ENCODE data around the gene SIM2. TPM values are rescaled to one million over a fixed set of nuclear protein-coding genes. Genes with fewer than 3 reads are reported as not detected.
A peak's percentile ranks its signal among the peaks of the same experiment; 100 is the strongest.

SIM2 gene
- total and polyA plus RNA-seq, 2 of the 13 experiments (the other 11 are each of a cell fraction or from before 2014, with no cell fraction given): 0.36 to 0.53 TPM

- Histone ChIP-seq H2AFZ (ENCODE audit: low read length) (no peak overlapping the region), H4K20me1 (ENCODE audit: insufficient read depth, low read length) (no peaks in the 10 kb centered on the region), H3K4me3 (replicated peaks in 1 of 3; ENCODE audit: insufficient read depth in 1 of 3, low read depth in 2 of 3, low read length in 3 of 3) (no peak overlapping the region), H3K9me3 (ENCODE audit: low read length) (no peaks in the 10 kb centered on the region), H3K79me2 (ENCODE audit: insufficient read depth, low read length) (no peaks in the 10 kb centered on the region), H3K4me1 (ENCODE audit: insufficient read depth, low read length) (peaks cover 38% of the 10 kb centered on the region), H3K9ac (ENCODE audit: insufficient read depth, low read depth, low read length) (no peak overlapping the region), H3K36me3 (replicated peaks in 1 of 2; ENCODE audit: control insufficient read depth in 1 of 2, insufficient read depth in 2 of 2, low read length in 2 of 2) (no peaks in the 10 kb centered on the region), H3K27me3 (ENCODE audit: control insufficient read depth in 1 of 2, insufficient read depth in 2 of 2, low read length in 2 of 2) (peaks cover 0 to 24% of the 10 kb centered on the region in 2 experiments; a peak in 3 of 5 replicates), H3K4me2 (ENCODE audit: low read depth, low read length) (no peak overlapping the region), H3K27ac (ENCODE audit: extremely low read length, insufficient read depth, low read length) (no peak overlapping the region)
- intact Hi-C loops (cut with micrococcal nuclease; ENCODE audit: unreplicated experiment): no loop called here
- ChIA-PET CTCF (ENCODE audit: low intra/inter-chr PET ratio, low total read pairs) (no interaction called here), POLR2A (no interaction called here)
- 65% methylated on average over 4 of the region's 4 CpGs for WGBS (ENCODE audit: low lambda C conversion rate)
- no TSS peak for BruUV-seq (replicated peaks)
- no peak for TF ChIP-seq XBP1 (CRISPR knock-in tag; IDR thresholded peaks at IDR 0.05)
- no peak for TF ChIP-seq ARNT (IDR thresholded peaks at IDR 0.05)
- TF ChIP-seq UBTF (CRISPR knock-in tag; IDR thresholded peaks at IDR 0.05): no peak
- TF ChIP-seq ZSCAN22 (CRISPR knock-in tag; IDR thresholded peaks at IDR 0.05): no peak
- FAIRE-seq (no peak), DNase-seq (ENCODE audit: low spot score) (no peak), ATAC-seq (no peak)
- in situ Hi-C loops (cut with HindIII; ENCODE audit: extremely low pct_ligation_motif_present, low pct_unique_long_range_greater_than_20kb): no loop called here
Observed at GRCh38 chr21:36657999-36658398, 40.9 kb upstream of the SIM2 start.

GRCh38 chr21:36658926-36659325 lies 40.0 kb upstream of the SIM2 start:
- H3K27me3 ChIP-seq (ENCODE audit: control insufficient read depth in 1 of 2, insufficient read depth in 2 of 2, low read length in 2 of 2): peaks cover 0 to 23% of the 10 kb centered on the region in 2 experiments; a peak in 3 of 5 replicates
- no peak for FAIRE-seq
- WGBS (ENCODE audit: low lambda C conversion rate): 13% methylated on average over 5 of the region's 5 CpGs
- no peaks in the 10 kb centered on the region for H3K36me3 ChIP-seq (replicated peaks in 1 of 2; ENCODE audit: control insufficient read depth in 1 of 2, insufficient read depth in 2 of 2, low read length in 2 of 2)
- no peak overlapping the region for H3K9ac ChIP-seq (ENCODE audit: insufficient read depth, low read depth, low read length)
- peak overlapping the region; percentile 12; the same call in 1 of the 2 replicates for H3K4me2 ChIP-seq (ENCODE audit: low read depth, low read length)
- H3K4me1 ChIP-seq (ENCODE audit: insufficient read depth, low read length): peaks cover 47% of the 10 kb centered on the region
- ChIA-PET POLR2A (no interaction called here), CTCF (ENCODE audit: low intra/inter-chr PET ratio, low total read pairs) (no interaction called here)
- no peaks in the 10 kb centered on the region for H4K20me1 ChIP-seq (ENCODE audit: insufficient read depth, low read length)
- intact Hi-C loops (cut with micrococcal nuclease; ENCODE audit: unreplicated experiment) (no loop called here), in situ Hi-C loops (cut with HindIII; ENCODE audit: extremely low pct_ligation_motif_present, low pct_unique_long_range_greater_than_20kb) (no loop called here)
- no peaks in the 10 kb centered on the region for H3K79me2 ChIP-seq (ENCODE audit: insufficient read depth, low read length)
- H2AFZ ChIP-seq (ENCODE audit: low read length): no peak overlapping the region
- DNase-seq (ENCODE audit: low spot score): no peak
- H3K27ac ChIP-seq (ENCODE audit: extremely low read length, insufficient read depth, low read length): no peak overlapping the region
- H3K4me3 ChIP-seq (replicated peaks in 1 of 3; ENCODE audit: insufficient read depth in 1 of 3, low read depth in 2 of 3, low read length in 3 of 3): no peak overlapping the region
- H3K9me3 ChIP-seq (ENCODE audit: low read length): no peaks in the 10 kb centered on the region
- no TSS peak for BruUV-seq (replicated peaks)
- ATAC-seq: peak; percentile 31; the same call in 1 of the 3 replicates
- TF ChIP-seq HDAC1 (CRISPR knock-in tag; IDR thresholded peaks at IDR 0.05): no peak
- no peak for TF ChIP-seq CEBPB (IDR thresholded peaks at IDR 0.05; ENCODE audit: borderline replicate concordance, low read depth, low read length)
- no peak for TF ChIP-seq NFYB (CRISPR knock-in tag; IDR thresholded peaks at IDR 0.05)
- no peak for TF ChIP-seq PCBP1 (IDR thresholded peaks at IDR 0.05; ENCODE audit: borderline replicate concordance, low read depth, low read length)
- TF ChIP-seq NCOA1 (CRISPR knock-in tag; IDR thresholded peaks at IDR 0.05): no peak
- TF ChIP-seq ZNF317 (CRISPR knock-in tag; IDR thresholded peaks at IDR 0.05): no peak
- no peak for TF ChIP-seq ZNF281 (CRISPR knock-in tag; IDR thresholded peaks at IDR 0.05; ENCODE audit: borderline replicate concordance)
- TF ChIP-seq ZGPAT (CRISPR knock-in tag; IDR thresholded peaks at IDR 0.05): no peak
- no peak for TF ChIP-seq ZNF841 (CRISPR knock-in tag; IDR thresholded peaks at IDR 0.05; ENCODE audit: borderline replicate concordance)
- TF ChIP-seq ZBTB7A (CRISPR knock-in tag; IDR thresholded peaks at IDR 0.05): no peak

All from HepG2 (cell line).